LNCaP clone FGC (cell line): Measurements from ENCODE around the gene CDC25B.
"Not testable (repeated sequence)": the region's sequence is repeated elsewhere in the genome, so short reads cannot be mapped to it uniquely, and the experiment has no call there.

Experiments
- DNase-seq: peaks from one replicate; pipeline ENCODE4 v3.0.0-alpha.2; 2011; ENCODE audit warnings: low read depth
- H3K4me3 ChIP-seq: 2 replicates; pipeline ENCODE4 v1.5.1; 2011; ENCODE audit warnings: mild to moderate bottlenecking, low read depth, low read length, control low read depth
- TF ChIP-seq, protein P1 (sequence below): IDR thresholded peaks from 2 replicates; pipeline ENCODE4 v1.5.1; 2012; ENCODE audit warnings: mild to moderate bottlenecking; ENCODE audit not compliant: control insufficient read depth, insufficient read depth; ENCODE audit errors: extremely low read depth

Gene CDC25B

DNA sequence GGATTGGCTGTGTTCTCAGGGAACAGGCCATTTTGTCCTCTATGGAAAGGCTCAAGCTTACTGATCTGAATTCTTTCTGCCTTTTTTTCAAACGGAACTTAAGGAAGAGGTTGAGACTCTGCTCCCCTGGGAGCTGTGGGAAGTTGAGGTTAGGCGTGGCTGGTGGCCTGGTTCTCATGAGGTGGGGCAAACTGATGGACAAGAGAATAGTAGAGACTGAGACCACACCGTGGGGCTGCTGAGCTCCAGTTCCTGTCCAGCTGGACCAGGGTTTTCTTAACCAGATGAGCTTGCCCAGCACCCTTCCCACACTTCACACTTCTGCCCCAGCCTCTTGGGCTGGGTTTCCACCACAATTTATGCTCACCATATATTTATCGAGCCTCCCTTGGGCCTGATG is 30.3 kb downstream of the CDC25B start:
- TF ChIP-seq, protein P1, sequence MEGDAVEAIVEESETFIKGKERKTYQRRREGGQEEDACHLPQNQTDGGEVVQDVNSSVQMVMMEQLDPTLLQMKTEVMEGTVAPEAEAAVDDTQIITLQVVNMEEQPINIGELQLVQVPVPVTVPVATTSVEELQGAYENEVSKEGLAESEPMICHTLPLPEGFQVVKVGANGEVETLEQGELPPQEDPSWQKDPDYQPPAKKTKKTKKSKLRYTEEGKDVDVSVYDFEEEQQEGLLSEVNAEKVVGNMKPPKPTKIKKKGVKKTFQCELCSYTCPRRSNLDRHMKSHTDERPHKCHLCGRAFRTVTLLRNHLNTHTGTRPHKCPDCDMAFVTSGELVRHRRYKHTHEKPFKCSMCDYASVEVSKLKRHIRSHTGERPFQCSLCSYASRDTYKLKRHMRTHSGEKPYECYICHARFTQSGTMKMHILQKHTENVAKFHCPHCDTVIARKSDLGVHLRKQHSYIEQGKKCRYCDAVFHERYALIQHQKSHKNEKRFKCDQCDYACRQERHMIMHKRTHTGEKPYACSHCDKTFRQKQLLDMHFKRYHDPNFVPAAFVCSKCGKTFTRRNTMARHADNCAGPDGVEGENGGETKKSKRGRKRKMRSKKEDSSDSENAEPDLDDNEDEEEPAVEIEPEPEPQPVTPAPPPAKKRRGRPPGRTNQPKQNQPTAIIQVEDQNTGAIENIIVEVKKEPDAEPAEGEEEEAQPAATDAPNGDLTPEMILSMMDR = no peak
- H3K4me3 ChIP-seq = no peak overlapping the region
- no peak for DNase-seq

DNA sequence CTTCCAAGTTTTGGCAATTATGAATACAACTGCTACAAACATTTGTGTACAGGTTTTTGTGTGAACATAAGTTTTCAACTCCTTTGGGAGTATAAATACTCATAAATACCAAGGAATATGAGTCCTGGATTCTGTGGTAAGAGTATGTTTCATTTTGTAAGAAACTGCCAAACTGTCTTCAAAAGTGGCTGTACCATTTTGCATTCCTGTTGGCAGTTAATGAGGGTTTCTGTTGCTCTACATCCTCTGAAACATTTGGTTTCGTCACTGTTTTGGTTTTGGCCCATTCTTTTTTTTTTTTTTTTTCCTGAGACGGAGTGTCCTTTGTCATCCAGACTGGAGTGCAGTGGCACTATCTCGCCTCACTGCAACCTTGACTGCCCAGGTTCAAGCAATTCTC is 32.7 kb downstream of the CDC25B start:
- TF ChIP-seq, protein P1 = no peak
- DNase-seq = no peak
- no peak overlapping the region for H3K4me3 ChIP-seq

DNA sequence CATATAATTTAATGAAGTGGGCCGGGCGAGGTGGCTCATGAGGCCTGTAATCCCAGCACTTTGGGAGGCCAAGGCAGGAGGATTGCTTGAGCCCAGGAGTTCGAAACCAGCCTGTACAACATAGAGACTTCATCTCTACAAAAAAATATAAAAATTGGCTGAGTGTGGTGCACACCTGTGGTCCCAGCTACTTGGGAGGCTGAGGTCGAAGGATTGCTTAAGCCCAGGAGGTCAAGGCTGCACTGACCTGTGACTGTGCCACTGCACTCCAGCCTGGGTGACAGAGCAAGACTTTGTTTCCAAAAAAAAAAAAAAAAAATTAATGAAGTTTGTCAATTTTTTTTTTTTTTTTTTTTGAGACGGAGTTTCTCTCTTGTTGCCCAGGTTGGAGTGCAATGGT is 33.8 kb downstream of the CDC25B start:
- H3K4me3 ChIP-seq, DNase-seq: not testable (repeated sequence)

DNA sequence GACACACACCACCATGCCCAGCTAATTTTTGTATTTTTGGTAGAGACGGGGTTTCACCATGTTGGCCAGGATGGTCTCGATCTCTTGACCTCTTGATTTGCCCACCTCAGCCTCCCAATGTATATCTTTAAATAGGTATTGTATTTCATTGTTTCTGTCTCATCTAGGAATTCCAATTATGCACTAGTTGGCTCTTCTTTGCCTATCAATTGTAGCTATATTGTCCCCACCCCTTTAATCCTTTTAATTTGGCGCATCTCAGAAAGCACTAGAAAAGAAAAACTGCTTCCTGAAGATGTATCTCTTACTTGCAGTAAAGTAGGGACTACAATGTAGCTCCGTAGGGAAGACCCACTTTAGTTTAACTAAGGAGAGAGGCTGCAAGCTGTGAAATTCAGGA is 40.0 kb downstream of the CDC25B start:
- H3K4me3 ChIP-seq = no peak overlapping the region
- DNase-seq = no peak
- TF ChIP-seq, protein P1 = no peak

DNA sequence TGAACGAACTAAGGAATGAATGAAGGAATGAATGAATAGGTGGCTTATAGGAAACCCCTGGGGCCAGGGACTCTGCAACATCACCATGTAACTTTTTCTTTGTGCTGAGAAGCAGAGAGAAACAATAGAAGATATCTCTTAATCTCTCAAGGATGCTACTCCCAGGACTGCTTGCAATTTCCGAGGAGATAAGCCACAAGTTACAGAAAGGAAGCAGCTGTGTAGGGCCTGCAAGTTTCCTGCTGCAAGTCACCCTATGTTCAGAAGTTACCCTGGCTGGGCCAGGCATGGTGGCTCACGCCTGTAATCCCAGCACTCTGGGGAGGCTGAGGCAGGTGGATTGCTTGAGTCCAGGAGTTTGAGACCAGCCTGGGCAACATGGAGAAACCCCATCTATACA is 43.2 kb downstream of the CDC25B start:
- H3K4me3 ChIP-seq = no peak overlapping the region
- TF ChIP-seq, protein P1 = no peak
- no peak for DNase-seq

DNA sequence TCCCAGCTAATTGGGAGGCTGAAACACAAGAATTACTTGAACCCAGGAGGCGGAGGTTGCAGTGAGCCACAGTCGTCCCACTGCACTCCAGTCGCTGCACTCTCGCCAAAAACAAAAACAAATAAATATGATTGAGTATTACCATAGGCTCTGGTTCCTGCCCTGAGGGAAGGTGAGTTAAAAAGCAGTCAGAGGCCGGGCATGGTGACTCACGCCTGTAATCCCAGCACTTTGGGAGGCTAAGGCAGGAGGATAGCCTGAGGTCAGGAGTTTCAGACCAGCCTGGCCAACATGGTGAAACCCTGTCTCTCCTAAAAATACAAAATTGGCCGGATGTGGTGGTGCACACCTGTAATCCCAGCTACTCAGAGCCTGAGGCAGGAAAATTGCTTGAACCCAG is 44.1 kb downstream of the CDC25B start:
- not testable (repeated sequence) for H3K4me3 ChIP-seq, DNase-seq

DNA sequence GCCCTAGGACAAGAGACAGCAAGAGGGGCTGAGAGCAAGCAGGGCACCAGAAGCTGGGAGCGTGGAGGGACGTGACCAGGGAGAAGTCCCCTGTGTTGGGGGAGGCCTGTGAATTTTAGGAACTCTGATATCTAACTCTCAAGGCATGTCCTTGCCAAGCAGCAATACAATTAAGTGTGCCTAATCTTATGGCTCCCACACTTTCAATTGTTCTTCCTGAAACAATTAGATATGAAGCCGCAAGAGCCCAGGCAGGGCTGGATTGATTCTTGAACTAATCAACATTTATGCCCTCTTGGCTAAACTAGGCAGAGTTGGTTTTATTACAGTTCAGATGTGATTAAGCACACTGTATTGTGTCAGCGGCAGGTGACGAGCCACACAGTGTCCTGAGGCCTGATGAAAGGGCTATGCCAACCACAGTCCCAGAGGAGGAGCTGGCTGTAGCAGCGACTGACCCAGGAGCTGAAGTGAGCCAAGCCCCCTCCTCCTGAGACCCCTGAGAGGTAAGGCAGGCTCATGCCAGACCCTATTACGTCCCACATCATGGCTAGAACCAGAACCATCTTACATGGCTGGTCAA is 46.3 kb downstream of the CDC25B start:
- TF ChIP-seq, protein P1 = no peak
- no peak for DNase-seq
- H3K4me3 ChIP-seq = no peak overlapping the region

DNA sequence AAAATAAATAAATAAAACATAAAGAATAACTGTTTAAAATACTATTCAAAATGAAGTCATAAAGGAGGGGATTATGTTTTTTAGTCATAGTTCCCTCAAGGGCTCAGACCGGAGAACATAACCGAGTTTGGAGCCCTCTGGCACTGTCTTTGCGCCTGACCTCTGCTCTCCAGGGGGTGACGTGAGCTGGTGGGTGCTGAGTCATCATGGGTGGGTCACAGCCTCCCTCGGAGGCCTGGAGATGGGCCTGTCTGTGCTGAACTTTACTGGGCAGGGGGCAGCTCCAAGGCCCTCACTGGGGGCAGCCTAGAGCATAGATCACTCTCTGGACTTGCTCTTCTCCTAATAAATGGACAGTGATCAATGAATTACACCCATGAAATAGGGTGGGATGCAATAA is 47.4 kb downstream of the CDC25B start:
- no peak for DNase-seq
- TF ChIP-seq, protein P1 = no peak
- no peak overlapping the region for H3K4me3 ChIP-seq

DNA sequence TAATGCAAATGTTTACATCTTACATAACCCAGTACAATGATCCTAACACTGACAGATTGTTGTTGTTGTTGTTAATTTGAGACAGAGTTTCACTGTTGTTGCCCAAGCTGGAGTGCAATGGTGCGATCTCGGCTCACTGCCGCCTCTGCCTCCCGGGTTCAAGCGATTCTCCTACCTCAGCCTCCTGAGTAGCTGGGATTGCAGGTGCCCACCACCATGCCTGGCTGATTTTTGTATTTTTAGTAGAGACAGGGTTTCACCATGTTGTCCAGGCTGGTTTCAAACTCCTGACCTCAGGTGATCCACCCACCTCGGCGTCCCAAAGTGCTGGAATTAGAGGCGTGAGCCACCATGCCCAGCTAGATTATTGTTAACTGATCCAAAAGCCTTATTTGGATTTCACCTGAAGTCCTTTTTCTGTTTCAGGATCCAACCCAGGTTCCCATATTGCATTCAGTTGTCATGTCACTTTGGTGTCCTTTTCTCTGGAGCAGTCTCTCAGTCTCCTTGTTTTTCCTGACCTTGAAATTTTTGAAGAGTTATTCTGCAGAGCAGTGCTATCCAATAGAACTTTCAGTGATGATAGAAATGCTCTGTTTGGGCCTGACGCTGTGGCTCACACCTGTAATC is 48.0 kb downstream of the CDC25B start:
- H3K4me3 ChIP-seq = not testable (repeated sequence)

More for the DNA sequence above, 48.0 kb downstream of the CDC25B start:
- not testable (repeated sequence) for DNase-seq
